ENCODE results near the gene NAA10.

Gene NAA10

DNA sequence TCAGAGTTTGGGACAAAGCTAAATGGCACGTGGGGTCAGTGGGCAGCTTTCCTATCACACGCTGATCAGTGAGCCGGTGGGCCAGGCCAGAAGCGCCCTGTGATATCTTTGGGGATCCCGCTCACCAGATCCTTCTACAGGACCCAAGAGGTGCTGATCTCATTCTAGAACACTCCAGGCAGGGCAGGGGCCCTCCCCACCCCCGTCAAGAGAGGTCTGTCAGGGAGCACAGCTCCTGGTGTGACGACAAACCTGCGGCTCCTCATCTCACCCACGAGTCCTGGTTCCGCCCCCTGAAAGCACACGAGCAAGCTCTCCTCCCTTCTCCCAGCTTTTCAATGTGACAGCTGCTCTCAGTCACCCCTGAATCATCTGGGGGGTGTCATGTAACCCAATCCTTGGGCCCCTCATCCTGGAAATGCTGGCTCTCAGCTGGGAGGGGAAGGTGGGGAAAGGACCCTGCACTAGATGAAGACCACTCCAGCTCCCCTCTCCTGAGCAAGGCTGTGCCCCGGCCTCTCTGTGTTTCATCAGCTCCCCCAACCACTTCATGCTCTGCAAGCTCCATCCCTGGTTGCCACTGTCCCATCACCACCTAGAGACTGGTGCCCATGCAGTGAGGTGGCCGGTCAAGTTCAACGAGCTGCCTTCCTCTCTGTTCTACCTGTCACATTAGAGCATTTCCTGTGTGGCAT is 32.2 kb upstream of the NAA10 start:
- in situ Hi-C loops (cut with HindIII; ENCODE audit: low sequenced_read_pairs): no loop called here
- no peak for TF ChIP-seq CTCF (IDR thresholded peaks at IDR 0.05; ENCODE audit: low read depth, low read length)
- no peak for DNase-seq (ENCODE audit: low read depth, low spot score)

GRCh38 chrX:153966283-153966688 is 31.4 kb upstream of the NAA10 start:
- in situ Hi-C loops (cut with HindIII; ENCODE audit: low sequenced_read_pairs): no loop called here
- peak; percentile 17 for DNase-seq (ENCODE audit: low read depth, low spot score)
- H3K4me3 ChIP-seq (ENCODE audit: low read depth, low read length): no peak overlapping the region
- no peak for TF ChIP-seq CTCF (IDR thresholded peaks at IDR 0.05; ENCODE audit: low read depth, low read length)

More for the DNA sequence above, 32.2 kb upstream of the NAA10 start:
- no peak overlapping the region for H3K4me3 ChIP-seq (ENCODE audit: low read depth, low read length)

GRCh38 chrX:153965406-153965805 is 30.6 kb upstream of the NAA10 start:
- in situ Hi-C loops (cut with HindIII; ENCODE audit: low sequenced_read_pairs): no loop called here
- H3K4me3 ChIP-seq (ENCODE audit: low read depth, low read length): no peak overlapping the region
- DNase-seq (ENCODE audit: low read depth, low spot score): no peak
- TF ChIP-seq CTCF (IDR thresholded peaks at IDR 0.05; ENCODE audit: low read depth, low read length): no peak

- no peak for DNase-seq (ENCODE audit: low read depth, low spot score)
- no peak overlapping the region for H3K4me3 ChIP-seq (ENCODE audit: low read depth, low read length)
- in situ Hi-C loops (cut with HindIII; ENCODE audit: low sequenced_read_pairs): no loop called here
- no peak for TF ChIP-seq CTCF (IDR thresholded peaks at IDR 0.05; ENCODE audit: low read depth, low read length)
These were observed 29.3 kb upstream of the NAA10 start for GRCh38 chrX:153964105-153964504.

GRCh38 chrX:153963546-153963945 is 28.7 kb upstream of the NAA10 start:
- no peak for TF ChIP-seq CTCF (IDR thresholded peaks at IDR 0.05; ENCODE audit: low read depth, low read length)
- DNase-seq (ENCODE audit: low read depth, low spot score): no peak
- in situ Hi-C loops (cut with HindIII; ENCODE audit: low sequenced_read_pairs): no loop called here
- H3K4me3 ChIP-seq (ENCODE audit: low read depth, low read length): no peak overlapping the region

DNA sequence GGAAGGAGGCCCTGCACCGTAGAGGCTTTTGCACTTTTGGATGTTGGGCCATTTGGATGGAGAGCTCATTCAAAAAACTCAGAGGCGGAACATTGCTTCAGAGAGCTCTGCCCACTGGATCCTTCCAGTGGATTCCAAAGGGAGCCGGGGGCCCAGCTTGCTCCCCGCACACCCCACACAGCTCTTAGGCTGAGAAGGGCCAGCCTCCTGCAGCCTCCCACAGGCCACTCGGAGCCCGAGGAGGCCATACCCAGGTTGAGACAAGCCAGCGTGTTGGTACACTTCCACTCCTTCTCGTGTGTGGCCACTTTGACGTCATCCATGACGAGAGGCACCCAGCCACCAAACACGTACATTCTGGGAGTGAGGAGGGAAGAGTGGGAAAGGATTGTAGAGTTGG is 26.5 kb upstream of the NAA10 start:
- no peak overlapping the region for H3K4me3 ChIP-seq (ENCODE audit: low read depth, low read length)
- in situ Hi-C loops (cut with HindIII; ENCODE audit: low sequenced_read_pairs): no loop called here
- no peak for DNase-seq (ENCODE audit: low read depth, low spot score)
- no peak for TF ChIP-seq CTCF (IDR thresholded peaks at IDR 0.05; ENCODE audit: low read depth, low read length)

Measured in astrocyte of the spinal cord (primary cell).